ENCODE measurements around the gene RGS5. TPM values are rescaled to one million over a fixed set of nuclear protein-coding genes. Genes with fewer than 3 reads are reported as not detected.

Gene RGS5
- total RNA-seq, 1 donor from 2014 or later, result 448 TPM

- H3K36me3 Mint-ChIP-seq (ENCODE audit: low read depth), result peaks cover 19% of the 10 kb centered on the region
- peaks cover 2% of the 10 kb centered on the region for H3K9me3 Mint-ChIP-seq (ENCODE audit: low read depth)
- no peak for DNase-seq (ENCODE audit: low spot score)
- TF ChIP-seq CTCF (IDR thresholded peaks at IDR 0.05), result peak; percentile 44
- no peaks in the 10 kb centered on the region for H3K27me3 Mint-ChIP-seq (ENCODE audit: low read depth)
- H3K4me1 Mint-ChIP-seq (ENCODE audit: low read depth), result peaks cover 60% of the 10 kb centered on the region
- peak overlapping the region; percentile 78 for H3K27ac Mint-ChIP-seq (ENCODE audit: unreplicated experiment)
- H3K4me3 Mint-ChIP-seq (ENCODE audit: unreplicated experiment), result peak overlapping the region; percentile 41
These were observed 40.3 kb downstream of the RGS5 start for GRCh38 chr1:163162381-163162914.

- Mint-ChIP-seq H3K36me3 (ENCODE audit: low read depth) (peaks cover 19% of the 10 kb centered on the region), H3K27me3 (ENCODE audit: low read depth) (no peaks in the 10 kb centered on the region), H3K9me3 (ENCODE audit: low read depth) (peaks cover 2% of the 10 kb centered on the region), H3K4me3 (ENCODE audit: unreplicated experiment) (no peak overlapping the region), H3K4me1 (ENCODE audit: low read depth) (peaks cover 54% of the 10 kb centered on the region), H3K27ac (ENCODE audit: unreplicated experiment) (peak overlapping the region; percentile 57)
- no peak for DNase-seq (ENCODE audit: low spot score)
- TF ChIP-seq CTCF (IDR thresholded peaks at IDR 0.05), result no peak
These were observed 40.9 kb downstream of the RGS5 start for GRCh38 chr1:163161841-163162240.

- Mint-ChIP-seq H3K9me3 (ENCODE audit: low read depth) (peaks cover 2% of the 10 kb centered on the region), H3K27ac (ENCODE audit: unreplicated experiment) (no peak overlapping the region), H3K4me1 (ENCODE audit: low read depth) (peaks cover 49% of the 10 kb centered on the region), H3K4me3 (ENCODE audit: unreplicated experiment) (no peak overlapping the region), H3K27me3 (ENCODE audit: low read depth) (no peaks in the 10 kb centered on the region), H3K36me3 (ENCODE audit: low read depth) (peaks cover 19% of the 10 kb centered on the region)
- TF ChIP-seq CTCF (IDR thresholded peaks at IDR 0.05), result no peak
- no peak for DNase-seq (ENCODE audit: low spot score)
These were observed 41.4 kb downstream of the RGS5 start for GRCh38 chr1:163161337-163161736.

- Mint-ChIP-seq H3K27ac (ENCODE audit: unreplicated experiment) (no peak overlapping the region), H3K4me3 (ENCODE audit: unreplicated experiment) (no peak overlapping the region)
- TF ChIP-seq CTCF (IDR thresholded peaks at IDR 0.05), result no peak
These were observed 47.1 kb downstream of the RGS5 start for GRCh38 chr1:163155606-163156005.

GRCh38 chr1:163148911-163149310, 53.8 kb downstream of the RGS5 start:
- no peak overlapping the region for H3K27ac Mint-ChIP-seq (ENCODE audit: unreplicated experiment)
- H3K4me3 Mint-ChIP-seq (ENCODE audit: unreplicated experiment), result no peak overlapping the region
- TF ChIP-seq CTCF (IDR thresholded peaks at IDR 0.05), result no peak
- peaks cover 14% of the 10 kb centered on the region for H3K36me3 Mint-ChIP-seq (ENCODE audit: low read depth)
- no peak for DNase-seq (ENCODE audit: low spot score)
- H3K4me1 Mint-ChIP-seq (ENCODE audit: low read depth), result no peaks in the 10 kb centered on the region
- H3K9me3 Mint-ChIP-seq (ENCODE audit: low read depth), result no peaks in the 10 kb centered on the region
- no peaks in the 10 kb centered on the region for H3K27me3 Mint-ChIP-seq (ENCODE audit: low read depth)

More at GRCh38 chr1:163155606-163156005, 47.1 kb downstream of the RGS5 start:
- Mint-ChIP-seq H3K9me3 (ENCODE audit: low read depth) (peaks cover 2% of the 10 kb centered on the region), H3K36me3 (ENCODE audit: low read depth) (peaks cover 20% of the 10 kb centered on the region), H3K27me3 (ENCODE audit: low read depth) (no peaks in the 10 kb centered on the region), H3K4me1 (ENCODE audit: low read depth) (peaks cover 3% of the 10 kb centered on the region)
- no peak for DNase-seq (ENCODE audit: low spot score)
